ENCODE data around the gene SHMT1. TPM values are rescaled to one million over a fixed set of nuclear protein-coding genes. Genes with fewer than 3 reads are reported as not detected.

SHMT1 gene
- total and polyA plus RNA-seq, 2 donors (not counting 1 experiment from before 2014, with no cell fraction given): 11.9 to 12.6 TPM

DNA sequence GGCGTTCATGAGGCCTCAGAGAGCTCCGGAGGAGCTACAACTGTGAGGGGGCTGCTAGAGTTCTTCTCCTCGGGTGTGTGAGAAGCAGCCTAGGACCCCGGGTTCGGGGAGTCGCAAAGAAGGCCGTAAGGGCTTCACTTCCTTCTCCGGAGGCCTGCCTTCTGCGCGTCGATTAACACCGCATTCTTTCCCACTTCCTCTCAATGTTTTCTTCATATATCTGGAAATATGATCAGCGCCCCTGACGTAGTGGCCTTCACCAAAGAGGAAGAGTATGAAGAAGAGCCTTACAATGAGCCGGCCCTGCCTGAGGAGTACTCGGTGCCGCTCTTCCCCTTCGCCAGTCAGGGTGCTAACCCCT is 47.8 kb downstream of the SHMT1 start:
- Histone ChIP-seq H3K4me3 (replicated peaks in 1 of 4; ENCODE audit: control extremely low read depth in 1 of 4, insufficient read depth in 1 of 4, low read depth in 3 of 4, low read length in 4 of 4) (peak overlapping the region; percentile 79 to 96 (median 94)), H3K9ac (ENCODE audit: insufficient read depth, low read length) (peak overlapping the region; percentile 91), H3K27ac (ENCODE audit: insufficient read depth, low read length) (peak overlapping the region; percentile 96), H3K27me3 (ENCODE audit: control insufficient read depth, insufficient read depth, low read length) (no peaks in the 10 kb centered on the region), H2AFZ (ENCODE audit: low read length) (peak overlapping the region; percentile 81), H3K79me2 (ENCODE audit: control insufficient read depth, insufficient read depth, low read length) (peaks cover 87% of the 10 kb centered on the region), H3K36me3 (ENCODE audit: control insufficient read depth, insufficient read depth, low read length) (peaks cover 10% of the 10 kb centered on the region), H3K4me1 (ENCODE audit: control insufficient read depth, extremely low read depth, insufficient read depth, low read length) (peaks cover 9% of the 10 kb centered on the region), H3K4me2 (ENCODE audit: extremely low read depth, insufficient read depth, low read length) (peak overlapping the region; percentile 93), H4K20me1 (ENCODE audit: control insufficient read depth, extremely low read depth, insufficient read depth, low read length) (no peaks in the 10 kb centered on the region), H3K9me3 (ENCODE audit: control insufficient read depth, insufficient read depth, low read depth, low read length) (no peaks in the 10 kb centered on the region)
- no peak for DNase-seq (ENCODE audit: low read depth in 2 of 2)
- TF ChIP-seq, protein P1, sequence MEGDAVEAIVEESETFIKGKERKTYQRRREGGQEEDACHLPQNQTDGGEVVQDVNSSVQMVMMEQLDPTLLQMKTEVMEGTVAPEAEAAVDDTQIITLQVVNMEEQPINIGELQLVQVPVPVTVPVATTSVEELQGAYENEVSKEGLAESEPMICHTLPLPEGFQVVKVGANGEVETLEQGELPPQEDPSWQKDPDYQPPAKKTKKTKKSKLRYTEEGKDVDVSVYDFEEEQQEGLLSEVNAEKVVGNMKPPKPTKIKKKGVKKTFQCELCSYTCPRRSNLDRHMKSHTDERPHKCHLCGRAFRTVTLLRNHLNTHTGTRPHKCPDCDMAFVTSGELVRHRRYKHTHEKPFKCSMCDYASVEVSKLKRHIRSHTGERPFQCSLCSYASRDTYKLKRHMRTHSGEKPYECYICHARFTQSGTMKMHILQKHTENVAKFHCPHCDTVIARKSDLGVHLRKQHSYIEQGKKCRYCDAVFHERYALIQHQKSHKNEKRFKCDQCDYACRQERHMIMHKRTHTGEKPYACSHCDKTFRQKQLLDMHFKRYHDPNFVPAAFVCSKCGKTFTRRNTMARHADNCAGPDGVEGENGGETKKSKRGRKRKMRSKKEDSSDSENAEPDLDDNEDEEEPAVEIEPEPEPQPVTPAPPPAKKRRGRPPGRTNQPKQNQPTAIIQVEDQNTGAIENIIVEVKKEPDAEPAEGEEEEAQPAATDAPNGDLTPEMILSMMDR (conservative IDR thresholded peaks at IDR 0.05 in 1 of 2, IDR thresholded peaks at IDR 0.05 in 1 of 2; ENCODE audit: low read depth in 1 of 2, low read length in 2 of 2): no peak
- no peak for TF ChIP-seq EZH2 (IDR thresholded peaks at IDR 0.05; ENCODE audit: low read length, missing control alignments)

DNA sequence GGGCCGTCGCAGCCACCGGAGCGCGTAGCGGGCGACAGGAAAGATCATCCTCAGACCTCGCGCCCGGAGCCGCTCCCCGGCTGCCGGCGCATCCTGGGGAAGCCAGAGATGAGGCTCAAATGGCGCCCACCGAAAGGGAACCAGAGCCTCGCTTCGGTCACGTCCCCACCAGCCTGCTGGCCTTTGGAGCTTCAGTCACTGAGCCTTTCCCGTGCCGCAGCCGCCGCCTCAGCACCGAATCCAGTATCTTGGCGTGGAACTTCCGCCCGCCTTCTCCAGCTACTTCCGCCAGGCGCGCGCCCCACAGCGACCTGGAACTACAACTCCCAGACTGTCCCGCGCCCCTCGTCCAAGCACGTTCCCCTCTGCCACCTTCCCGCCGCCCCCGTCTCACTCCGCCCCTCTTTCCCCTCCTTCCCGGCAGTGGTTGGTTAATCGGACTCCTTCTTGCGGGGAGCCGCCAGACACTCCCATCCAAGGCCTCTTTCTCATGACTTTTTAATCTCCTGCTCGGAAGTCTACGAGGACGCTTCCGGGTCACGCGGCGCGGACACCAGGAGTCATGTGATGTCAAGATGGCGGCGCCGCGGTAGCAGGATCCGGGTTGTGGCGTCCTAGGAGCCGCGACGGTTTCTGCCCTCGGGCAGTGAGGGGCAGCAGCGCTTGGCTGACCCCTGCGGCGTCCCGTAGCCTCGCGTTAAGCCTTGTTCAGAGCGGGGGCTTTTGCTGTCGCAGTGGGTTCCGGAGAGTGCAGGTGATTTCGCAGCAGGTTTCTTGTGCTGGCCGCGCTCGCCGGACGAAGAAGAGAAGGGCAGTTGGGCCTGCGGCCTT is 48.4 kb downstream of the SHMT1 start, which contains the start of the genes SMCR8 and TOP3A:
Gene SMCR8, plus strand, starts transcription at position 563 of the 831 bp plus-strand sequence. CDS start 497 bp downstream, outside the sequence.
Gene TOP3A, minus strand, starts transcription at position 264 of the 831 bp plus-strand sequence. Its CDS starts 216 bp downstream, at position 48.
- peak within 1 kb of the TSS; percentile 96 for H3K27ac ChIP-seq (ENCODE audit: insufficient read depth, low read length)
- no peaks in the 10 kb centered on the region for H4K20me1 ChIP-seq (ENCODE audit: control insufficient read depth, extremely low read depth, insufficient read depth, low read length)
- peak within 1 kb of the TSS; percentile 88 to 96 (median 94) for H3K4me3 ChIP-seq (replicated peaks in 1 of 4; ENCODE audit: control extremely low read depth in 1 of 4, insufficient read depth in 1 of 4, low read depth in 3 of 4, low read length in 4 of 4)
- no peaks in the 10 kb centered on the region for H3K27me3 ChIP-seq (ENCODE audit: control insufficient read depth, insufficient read depth, low read length)
- peak; percentile 98 to 99 for DNase-seq (ENCODE audit: low read depth in 2 of 2)
- peaks cover 85% of the 10 kb centered on the region for H3K79me2 ChIP-seq (ENCODE audit: control insufficient read depth, insufficient read depth, low read length)
- no peaks in the 10 kb centered on the region for H3K9me3 ChIP-seq (ENCODE audit: control insufficient read depth, insufficient read depth, low read depth, low read length)
- TF ChIP-seq EZH2 (IDR thresholded peaks at IDR 0.05; ENCODE audit: low read length, missing control alignments): no peak
- TF ChIP-seq, protein P1 (conservative IDR thresholded peaks at IDR 0.05 in 1 of 2, IDR thresholded peaks at IDR 0.05 in 1 of 2; ENCODE audit: low read depth in 1 of 2, low read length in 2 of 2): no peak
- peak within 1 kb of the TSS; percentile 89 for H2AFZ ChIP-seq (ENCODE audit: low read length)
- H3K36me3 ChIP-seq (ENCODE audit: control insufficient read depth, insufficient read depth, low read length): peaks cover 10% of the 10 kb centered on the region
- H3K4me1 ChIP-seq (ENCODE audit: control insufficient read depth, extremely low read depth, insufficient read depth, low read length): peaks cover 9% of the 10 kb centered on the region
- peak within 1 kb of the TSS; percentile 93 for H3K4me2 ChIP-seq (ENCODE audit: extremely low read depth, insufficient read depth, low read length)
- peak within 1 kb of the TSS; percentile 91 for H3K9ac ChIP-seq (ENCODE audit: insufficient read depth, low read length)

DNA sequence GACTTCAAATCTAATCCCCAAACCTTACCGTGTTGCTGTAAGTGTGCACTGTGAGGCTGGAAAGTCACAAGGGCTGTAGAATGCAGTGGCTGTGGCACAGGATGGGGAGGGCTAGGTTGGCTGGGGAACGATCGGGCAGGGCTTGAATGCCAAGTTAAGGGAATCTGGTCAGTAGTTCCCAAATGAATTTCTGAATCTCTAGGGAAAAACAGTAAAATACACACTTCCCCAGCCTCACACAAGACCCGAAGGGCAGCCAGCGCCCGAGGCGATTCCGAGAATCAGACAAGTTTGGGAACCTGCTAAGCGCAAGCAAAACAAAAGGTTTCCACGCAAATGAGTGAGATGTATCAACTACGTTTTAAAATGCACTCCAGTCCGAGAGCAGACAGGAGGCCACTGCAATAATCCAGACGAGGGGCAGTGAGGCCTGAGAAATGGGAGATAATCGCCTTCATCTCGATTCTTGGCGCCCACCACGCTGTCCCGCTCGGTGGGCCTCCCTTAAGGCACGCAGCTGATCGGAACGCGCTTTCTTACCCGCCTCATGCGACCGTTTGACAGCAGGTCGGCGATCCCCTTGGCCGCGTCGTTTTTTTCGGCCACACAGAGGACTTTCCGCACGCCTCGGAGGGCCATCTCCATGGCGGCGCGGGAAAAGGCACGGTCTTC is 49.2 kb downstream of the SHMT1 start:
- peaks cover 79% of the 10 kb centered on the region for H3K79me2 ChIP-seq (ENCODE audit: control insufficient read depth, insufficient read depth, low read length)

More for the DNA sequence above, 49.2 kb downstream of the SHMT1 start:
- Histone ChIP-seq H3K27ac (ENCODE audit: insufficient read depth, low read length) (peak overlapping the region; percentile 96), H3K27me3 (ENCODE audit: control insufficient read depth, insufficient read depth, low read length) (no peaks in the 10 kb centered on the region), H3K9me3 (ENCODE audit: control insufficient read depth, insufficient read depth, low read depth, low read length) (no peaks in the 10 kb centered on the region), H2AFZ (ENCODE audit: low read length) (peak overlapping the region; percentile 89), H3K36me3 (ENCODE audit: control insufficient read depth, insufficient read depth, low read length) (peaks cover 10% of the 10 kb centered on the region), H3K4me3 (replicated peaks in 1 of 4; ENCODE audit: control extremely low read depth in 1 of 4, insufficient read depth in 1 of 4, low read depth in 3 of 4, low read length in 4 of 4) (peak overlapping the region; percentile 88 to 96 (median 94)), H3K4me1 (ENCODE audit: control insufficient read depth, extremely low read depth, insufficient read depth, low read length) (peaks cover 8% of the 10 kb centered on the region), H4K20me1 (ENCODE audit: control insufficient read depth, extremely low read depth, insufficient read depth, low read length) (no peaks in the 10 kb centered on the region), H3K4me2 (ENCODE audit: extremely low read depth, insufficient read depth, low read length) (peak overlapping the region; percentile 92), H3K9ac (ENCODE audit: insufficient read depth, low read length) (peak overlapping the region; percentile 83)
- TF ChIP-seq EZH2 (IDR thresholded peaks at IDR 0.05; ENCODE audit: low read length, missing control alignments): no peak
- TF ChIP-seq, protein P1 (conservative IDR thresholded peaks at IDR 0.05 in 1 of 2, IDR thresholded peaks at IDR 0.05 in 1 of 2; ENCODE audit: low read depth in 1 of 2, low read length in 2 of 2): no peak
- DNase-seq (ENCODE audit: low read depth in 2 of 2): peak; percentile 9 to 12
